Large intestine (tissue), 3 donors: ENCODE measurements around the gene CAPN5. TPM values are rescaled to one million over a fixed set of nuclear protein-coding genes. Genes with fewer than 3 reads are reported as not detected.

Source experiments
- DNase-seq, 2 donors: peaks; one replicate each; pipeline versions ENCODE4 v3.0.0 to v3.0.0-alpha.2; 2013
- H3K27ac ChIP-seq: one replicate; pipeline ENCODE4 v1.5.1; 2013; ENCODE audit warnings: low read length
- H3K27me3 ChIP-seq: 2 replicates; pipeline ENCODE4 v1.6.1; 2013; ENCODE audit warnings: low read length; ENCODE audit not compliant: control insufficient read depth, insufficient read depth
- H3K36me3 ChIP-seq: 2 replicates; pipeline ENCODE4 v1.6.1; 2013; ENCODE audit warnings: low read length; ENCODE audit not compliant: control insufficient read depth, insufficient read depth
- H3K4me1 ChIP-seq: one replicate; pipeline ENCODE4 v1.6.1; 2013; ENCODE audit warnings: low read length; ENCODE audit not compliant: control insufficient read depth, insufficient read depth
- H3K4me3 ChIP-seq: one replicate; pipeline ENCODE4 v1.5.1; 2013; ENCODE audit warnings: low read length
- H3K9me3 ChIP-seq: one replicate; pipeline ENCODE4 v1.6.1; 2013; ENCODE audit warnings: mild to moderate bottlenecking, low read depth, low read length, moderate library complexity; ENCODE audit not compliant: control insufficient read depth
- WGBS: methylation state at CpG from one replicate; pipeline ENCODE4 v1.1.5; 2013; ENCODE audit warnings: low lambda C conversion rate; ENCODE audit not compliant: insufficient coverage; 5-methylcytosine and 5-hydroxymethylcytosine counted together
- polyA plus RNA-seq: library from polyadenylated mRNA; unstranded; fragments of 120-200 nt; gene quantifications from one replicate; pipeline ENCODE4 v1.2.1, GENCODE V29; 2013

The CAPN5 gene
- polyA plus RNA-seq, 1 donor, result 40.2 TPM

DNA sequence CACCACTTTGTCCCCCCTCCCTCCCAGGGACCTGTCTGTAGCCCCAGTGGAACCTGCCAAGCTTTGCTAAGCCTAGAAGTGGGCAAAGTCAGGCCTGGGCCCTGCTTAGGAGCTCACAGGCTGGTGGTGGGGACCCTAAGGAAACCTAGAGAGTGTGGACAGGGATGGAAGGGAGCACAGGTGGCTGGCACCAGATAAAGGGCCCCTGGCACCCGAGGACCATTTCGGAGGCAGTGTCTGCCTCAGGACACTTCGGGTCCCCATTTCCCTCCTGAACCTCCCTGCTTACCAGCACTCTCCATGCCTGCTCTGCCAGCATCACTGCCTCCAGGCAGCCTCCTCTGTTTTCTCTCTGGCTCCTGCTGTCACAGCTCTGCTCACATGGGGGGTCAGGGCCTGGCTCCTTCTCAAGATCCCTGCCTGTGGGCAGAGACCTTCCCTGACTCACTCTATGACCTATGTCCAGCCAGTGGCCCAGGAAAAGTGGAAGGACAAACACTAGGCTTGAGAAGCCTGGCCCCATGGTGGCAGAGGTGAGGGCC lies 22.3 kb downstream of the CAPN5 start:
- DNase-seq, result no peak
- H3K27ac ChIP-seq, result peak overlapping the region; percentile 96
- H3K36me3 ChIP-seq, result peaks cover 31% of the 10 kb centered on the region
- H3K4me3 ChIP-seq, result no peak overlapping the region
- no peaks in the 10 kb centered on the region for H3K27me3 ChIP-seq
- H3K9me3 ChIP-seq, result no peaks in the 10 kb centered on the region
- peaks cover 63% of the 10 kb centered on the region for H3K4me1 ChIP-seq
- no CpG with 5 or more reads among the region's 3 CpGs for WGBS

DNA sequence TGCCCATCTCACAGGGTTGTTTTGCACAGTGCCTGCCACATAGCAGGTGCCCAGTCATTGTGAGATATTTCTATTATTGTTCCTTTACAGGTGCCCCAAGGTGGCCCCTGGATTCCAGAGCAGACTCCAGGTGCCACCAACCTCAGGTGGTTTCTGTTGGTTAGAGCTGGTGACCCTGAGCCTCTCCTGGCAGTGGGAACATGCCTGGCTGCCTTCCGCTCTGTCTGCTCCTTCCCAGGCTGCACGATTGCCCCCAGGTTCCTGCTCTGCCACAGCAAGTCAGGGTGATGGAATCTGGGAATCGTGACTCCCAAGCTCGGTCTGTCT lies 23.2 kb downstream of the CAPN5 start:
- Histone ChIP-seq H3K36me3 (peaks cover 32% of the 10 kb centered on the region), H3K4me1 (peaks cover 59% of the 10 kb centered on the region)

DNA sequence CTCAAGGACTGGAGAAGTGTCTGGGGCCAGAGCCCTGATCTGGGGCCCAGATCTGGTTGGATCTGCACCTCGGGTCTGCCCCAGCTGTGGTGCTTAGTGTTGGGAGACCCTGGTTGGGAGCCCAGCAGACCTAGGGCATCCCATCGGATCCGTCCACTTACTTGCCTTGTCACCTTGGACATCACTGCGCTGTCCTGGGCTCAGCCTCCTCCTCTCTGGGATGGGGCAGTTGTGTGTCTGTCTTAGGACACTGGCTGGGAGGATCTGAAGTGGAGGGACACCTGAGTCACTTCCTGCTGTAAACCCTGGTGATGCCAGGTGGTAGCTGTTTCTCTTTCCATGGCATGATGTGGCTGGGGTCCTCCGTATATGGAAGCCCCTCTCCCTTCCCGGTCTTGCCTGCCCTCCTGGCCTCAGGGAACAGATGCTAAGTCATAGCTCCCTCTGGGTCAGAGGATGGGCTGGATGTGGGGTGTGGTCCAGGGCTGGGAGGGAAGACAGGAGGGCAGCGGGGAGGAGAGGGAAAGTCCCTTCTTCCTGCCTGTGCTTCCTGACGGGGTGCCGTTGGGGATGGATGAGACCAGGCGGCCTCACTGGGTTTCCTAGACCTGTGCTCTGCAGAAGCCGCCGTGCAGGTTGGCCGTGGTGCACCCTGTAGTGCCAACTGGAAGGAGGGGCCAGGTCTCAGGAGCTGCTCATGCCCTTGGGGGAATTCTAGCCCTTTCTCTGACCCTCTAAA lies 23.8 kb downstream of the CAPN5 start:
- no peak for DNase-seq
- Histone ChIP-seq H3K27me3 (no peaks in the 10 kb centered on the region), H3K4me3 (no peak overlapping the region), H3K9me3 (no peaks in the 10 kb centered on the region), H3K27ac (no peak overlapping the region), H3K4me1 (peaks cover 62% of the 10 kb centered on the region), H3K36me3 (peaks cover 34% of the 10 kb centered on the region)
- no CpG with 5 or more reads among the region's 13 CpGs for WGBS

More for the DNA sequence above, 23.2 kb downstream of the CAPN5 start:
- no CpG with 5 or more reads among the region's 4 CpGs for WGBS
- no peaks in the 10 kb centered on the region for H3K9me3 ChIP-seq
- H3K4me3 ChIP-seq, result no peak overlapping the region
- H3K27ac ChIP-seq, result no peak overlapping the region
- DNase-seq, result no peak
- no peaks in the 10 kb centered on the region for H3K27me3 ChIP-seq

DNA sequence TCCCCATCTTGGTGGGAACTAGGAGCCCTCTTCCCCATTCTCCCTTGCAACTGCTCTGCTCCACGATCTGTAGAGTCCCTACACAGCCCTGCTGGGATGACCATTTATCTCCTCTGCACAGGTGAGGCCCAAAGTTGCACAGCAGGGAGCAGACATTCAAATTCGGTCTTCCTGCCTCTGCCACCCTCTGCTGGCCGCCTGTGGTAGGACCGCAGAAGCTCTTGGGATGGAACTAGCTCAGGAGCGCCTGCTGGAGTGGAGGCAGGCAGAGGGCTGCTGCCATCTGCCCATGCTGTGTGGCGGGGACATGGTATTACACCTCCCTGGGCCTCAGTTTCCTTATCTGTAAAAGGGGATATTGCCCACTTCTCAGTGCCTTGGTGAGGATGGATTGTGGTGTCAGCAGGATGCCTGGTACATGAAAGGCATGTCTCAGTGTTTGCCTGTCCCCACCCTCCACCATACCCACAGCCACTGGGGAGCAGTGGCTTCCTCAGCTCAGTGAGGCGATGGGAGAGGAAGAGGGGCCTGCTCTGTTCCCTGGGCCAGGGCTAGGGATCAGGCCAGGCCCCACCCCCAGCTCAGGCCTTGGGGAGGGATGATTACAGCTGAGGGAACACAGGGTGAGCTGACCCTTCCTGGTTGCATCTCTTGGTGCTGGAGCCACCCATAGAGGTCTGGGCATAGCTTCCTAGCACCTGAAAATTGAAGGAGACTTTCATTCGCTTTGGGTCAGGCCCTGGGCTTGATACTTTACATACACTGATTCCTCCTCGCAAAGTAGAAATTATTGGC lies 24.6 kb downstream of the CAPN5 start:
- no CpG with 5 or more reads among the region's 9 CpGs for WGBS
- peaks cover 34% of the 10 kb centered on the region for H3K36me3 ChIP-seq
- peak; percentile 74 to 79 for DNase-seq
- H3K4me3 ChIP-seq, result no peak overlapping the region
- no peaks in the 10 kb centered on the region for H3K27me3 ChIP-seq
- no peaks in the 10 kb centered on the region for H3K9me3 ChIP-seq
- no peak overlapping the region for H3K27ac ChIP-seq
- H3K4me1 ChIP-seq, result peaks cover 62% of the 10 kb centered on the region

DNA sequence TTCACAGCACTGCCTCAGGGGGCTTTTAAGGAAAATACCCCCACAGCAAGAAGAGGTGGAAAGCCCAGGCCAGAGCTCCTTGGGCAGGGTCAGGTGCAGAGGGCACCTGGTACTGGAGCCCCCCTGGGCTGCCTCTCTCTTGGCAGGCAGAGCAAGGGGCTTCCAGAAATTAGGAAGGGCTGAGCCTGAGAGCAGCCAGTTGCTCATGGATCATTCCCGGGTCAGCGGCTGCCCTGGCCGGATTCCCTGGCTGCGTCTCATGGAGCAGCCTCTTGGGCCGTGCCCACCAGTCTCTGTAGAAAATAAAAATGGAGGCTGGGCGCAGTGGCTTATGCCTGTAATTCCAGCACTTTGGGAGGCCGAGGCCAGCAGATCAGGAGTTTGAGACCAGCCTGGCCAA lies 25.6 kb downstream of the CAPN5 start:
- no peaks in the 10 kb centered on the region for H3K9me3 ChIP-seq
- H3K27ac ChIP-seq, result no peak overlapping the region
- H3K4me1 ChIP-seq, result peaks cover 57% of the 10 kb centered on the region
- H3K4me3 ChIP-seq, result no peak overlapping the region
- no peak for DNase-seq
- no peaks in the 10 kb centered on the region for H3K27me3 ChIP-seq
- no CpG with 5 or more reads among the region's 7 CpGs for WGBS
- H3K36me3 ChIP-seq, result peaks cover 34% of the 10 kb centered on the region

DNA sequence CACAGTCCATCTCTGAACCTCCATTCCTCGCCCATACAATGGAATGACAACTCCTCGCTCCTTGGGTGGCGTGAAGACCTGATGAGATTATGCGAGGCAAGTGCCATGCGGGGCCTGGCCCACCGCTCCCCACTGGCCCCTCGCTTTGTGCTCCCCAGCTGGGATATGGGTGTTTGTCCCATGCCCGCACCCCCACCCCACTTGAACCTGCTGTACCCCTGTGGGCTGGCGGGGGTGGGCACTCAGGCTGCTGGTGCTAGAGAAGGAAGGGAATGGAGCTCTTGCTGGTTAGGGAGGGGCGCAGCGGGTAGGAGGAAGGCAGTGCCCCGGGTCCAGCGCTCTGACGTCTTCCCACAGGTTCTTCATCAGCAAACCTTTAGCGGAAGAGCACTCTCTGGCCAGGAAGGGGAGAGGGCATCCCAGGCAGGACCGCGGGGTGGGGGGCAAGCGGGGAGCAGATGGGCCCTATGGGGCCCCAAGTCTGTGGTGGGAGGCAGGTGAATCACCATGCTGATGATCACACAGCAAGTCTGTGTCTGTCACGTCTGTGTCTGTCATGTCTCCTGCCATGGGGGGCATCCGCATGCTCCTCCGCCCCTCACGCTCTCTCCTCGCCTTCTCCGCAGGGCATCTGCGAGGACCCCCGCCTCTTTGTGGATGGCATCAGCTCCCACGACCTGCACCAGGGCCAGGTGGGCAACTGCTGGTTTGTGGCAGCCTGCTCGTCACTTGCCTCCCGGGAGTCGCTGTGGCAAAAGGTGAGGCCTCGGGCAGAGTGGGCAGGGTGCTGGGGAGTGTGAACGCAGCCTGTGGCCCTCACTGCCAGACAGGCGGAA lies 26.5 kb downstream of the CAPN5 start:
- H3K4me1 ChIP-seq, result peaks cover 48% of the 10 kb centered on the region
- no peak for DNase-seq
- H3K4me3 ChIP-seq, result no peak overlapping the region
- no CpG with 5 or more reads among the region's 33 CpGs for WGBS
- no peaks in the 10 kb centered on the region for H3K9me3 ChIP-seq
- H3K36me3 ChIP-seq, result peaks cover 34% of the 10 kb centered on the region
- no peaks in the 10 kb centered on the region for H3K27me3 ChIP-seq
- no peak overlapping the region for H3K27ac ChIP-seq

DNA sequence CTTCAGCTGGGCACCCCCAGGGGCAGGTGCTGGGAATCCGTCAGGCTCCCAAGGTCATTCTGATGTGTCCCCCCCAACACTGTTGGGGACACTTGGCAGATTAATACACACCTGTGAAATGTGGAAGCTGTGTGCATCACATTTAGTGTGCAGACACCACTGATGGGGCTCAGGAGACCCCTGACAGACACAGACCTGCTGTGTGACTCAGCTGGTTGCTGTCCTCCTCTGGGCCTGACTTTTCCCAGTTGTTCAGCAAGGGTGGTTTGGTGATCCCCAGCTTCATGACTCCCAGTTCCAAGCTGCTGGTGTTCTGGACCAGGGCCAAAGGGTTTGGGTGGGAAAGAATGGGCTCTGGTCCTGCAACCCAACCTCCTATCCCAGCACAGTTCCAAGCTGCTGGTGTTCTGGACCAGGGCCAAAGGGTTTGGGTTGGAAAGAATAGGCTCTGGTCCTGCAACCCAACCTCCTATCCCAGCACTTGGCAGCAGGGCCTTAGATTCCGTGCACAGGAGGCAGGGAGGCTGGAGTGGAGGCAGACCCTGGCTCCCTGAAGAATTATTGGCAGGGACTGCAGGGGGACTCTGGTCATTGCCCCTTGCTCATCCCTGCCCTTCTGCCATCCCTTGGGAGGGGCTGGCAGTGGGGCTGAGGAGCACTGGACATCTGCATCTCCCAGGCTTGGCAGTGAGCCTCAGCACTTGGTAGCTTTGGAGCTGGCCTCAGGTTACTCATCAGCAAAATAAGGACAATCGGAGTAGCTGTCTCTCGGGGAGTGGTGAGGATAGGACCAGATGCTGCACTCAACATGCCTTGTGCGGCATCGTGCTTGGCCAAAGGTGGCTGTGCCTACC lies 27.4 kb downstream of the CAPN5 start:
- peaks cover 39% of the 10 kb centered on the region for H3K4me1 ChIP-seq
- H3K4me3 ChIP-seq, result no peak overlapping the region
- WGBS, result no CpG with 5 or more reads among the region's 6 CpGs
- no peak for DNase-seq
- H3K9me3 ChIP-seq, result no peaks in the 10 kb centered on the region
- no peak overlapping the region for H3K27ac ChIP-seq
- H3K27me3 ChIP-seq, result no peaks in the 10 kb centered on the region
- H3K36me3 ChIP-seq, result peaks cover 32% of the 10 kb centered on the region

DNA sequence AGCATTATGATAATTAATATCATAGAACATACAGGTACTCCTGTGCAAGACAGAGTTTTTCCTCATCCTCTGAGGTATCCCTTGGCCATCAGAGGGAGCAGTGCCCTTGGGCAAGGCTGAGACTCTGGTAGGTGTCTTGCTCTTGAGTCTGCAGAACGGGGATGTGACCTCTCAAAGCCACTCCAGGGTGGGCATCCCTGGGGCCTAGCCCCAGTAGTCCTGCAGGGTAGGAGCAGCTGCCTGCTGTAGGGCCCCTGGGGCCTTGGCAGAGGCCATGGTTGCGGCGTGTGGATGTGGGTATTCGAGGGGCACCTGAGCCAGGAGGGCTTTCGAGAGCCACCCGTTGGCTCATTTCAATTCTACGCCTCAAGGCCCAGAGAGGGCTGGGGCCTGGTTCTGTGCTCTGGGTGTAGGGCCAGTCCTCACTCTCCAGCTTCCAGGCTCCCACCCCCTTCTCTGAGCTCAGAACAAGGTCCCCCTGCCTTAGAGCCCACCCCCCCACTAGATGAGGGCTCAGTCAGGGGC lies 28.1 kb downstream of the CAPN5 start:
- peaks cover 33% of the 10 kb centered on the region for H3K4me1 ChIP-seq
- no peaks in the 10 kb centered on the region for H3K27me3 ChIP-seq
- DNase-seq, result no peak
- no CpG with 5 or more reads among the region's 7 CpGs for WGBS
- H3K4me3 ChIP-seq, result no peak overlapping the region
- peaks cover 31% of the 10 kb centered on the region for H3K36me3 ChIP-seq
- H3K27ac ChIP-seq, result peak overlapping the region; percentile 92
- H3K9me3 ChIP-seq, result peaks cover 3% of the 10 kb centered on the region

DNA sequence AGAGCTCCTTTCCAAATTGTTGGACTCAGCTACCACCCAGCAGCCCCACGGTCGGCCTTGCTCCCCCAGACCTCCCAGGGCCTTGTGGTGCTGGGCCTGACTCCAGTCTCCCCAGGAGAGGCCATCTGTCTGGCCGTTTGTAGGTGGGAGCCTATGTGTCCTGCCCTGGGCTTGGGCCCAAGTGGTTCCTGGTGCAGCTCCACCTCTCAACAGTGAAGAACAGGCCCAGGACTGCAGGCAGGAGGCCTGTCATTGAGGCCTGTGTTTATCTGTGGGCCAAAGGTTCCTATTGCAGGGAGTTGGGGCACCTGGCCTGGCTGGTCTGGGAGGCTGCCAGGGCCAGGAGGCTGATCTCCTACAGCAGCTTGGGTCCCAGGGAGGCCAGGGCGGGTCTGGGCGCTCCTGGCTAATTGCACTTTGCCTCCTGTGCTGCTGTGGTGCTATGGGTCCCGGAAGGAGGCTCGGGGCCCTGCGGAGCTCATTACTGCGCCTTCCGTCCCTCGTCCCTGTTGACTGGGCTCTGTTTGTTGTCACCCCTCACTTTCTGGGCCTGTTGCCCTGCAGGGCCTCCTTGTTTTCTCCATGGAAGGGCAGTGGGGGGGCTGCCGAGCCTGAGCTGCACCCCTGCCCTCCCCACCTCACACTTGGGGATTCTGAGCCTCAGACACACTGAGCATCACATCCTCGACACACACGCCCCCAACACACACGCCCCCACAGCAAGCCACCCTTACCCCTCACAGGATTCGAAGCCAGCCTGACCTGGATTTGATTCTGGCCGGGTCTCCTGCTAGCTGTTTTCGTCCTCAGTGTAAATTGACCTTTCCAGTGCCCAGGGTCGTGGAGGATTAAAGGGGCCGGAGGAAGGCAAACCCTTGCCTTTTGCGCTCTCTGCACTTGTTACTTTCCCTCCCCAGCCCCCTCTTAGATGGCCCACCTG lies 29.1 kb downstream of the CAPN5 start:
- H3K4me3 ChIP-seq, result no peak overlapping the region
- H3K27ac ChIP-seq, result peak overlapping the region; percentile 92
- H3K9me3 ChIP-seq, result peaks cover 3% of the 10 kb centered on the region
- DNase-seq, result peak; percentile 93 to 96
- no CpG with 5 or more reads among the region's 21 CpGs for WGBS
- no peaks in the 10 kb centered on the region for H3K27me3 ChIP-seq
- H3K4me1 ChIP-seq, result peaks cover 24% of the 10 kb centered on the region
- peaks cover 29% of the 10 kb centered on the region for H3K36me3 ChIP-seq
